Stimulated activated CD4-positive, alpha-beta T cell treated with anti-CD3 and anti-CD28 coated beads, Interleukin-2, amount 100 ng/mL, for 48 hours (primary cell): Measurements from ENCODE around the gene IFI30.
A peak's percentile ranks its signal among the peaks of the same experiment; 100 is the strongest.
"Not testable (repeated sequence)": the region's sequence is repeated elsewhere in the genome, so short reads cannot be mapped to it uniquely, and the experiment has no call there.

Source experiments
- DNase-seq, 2 donors: peaks; one replicate each; pipeline ENCODE4 v3.0.0-alpha.2; 2020

Gene IFI30

DNA sequence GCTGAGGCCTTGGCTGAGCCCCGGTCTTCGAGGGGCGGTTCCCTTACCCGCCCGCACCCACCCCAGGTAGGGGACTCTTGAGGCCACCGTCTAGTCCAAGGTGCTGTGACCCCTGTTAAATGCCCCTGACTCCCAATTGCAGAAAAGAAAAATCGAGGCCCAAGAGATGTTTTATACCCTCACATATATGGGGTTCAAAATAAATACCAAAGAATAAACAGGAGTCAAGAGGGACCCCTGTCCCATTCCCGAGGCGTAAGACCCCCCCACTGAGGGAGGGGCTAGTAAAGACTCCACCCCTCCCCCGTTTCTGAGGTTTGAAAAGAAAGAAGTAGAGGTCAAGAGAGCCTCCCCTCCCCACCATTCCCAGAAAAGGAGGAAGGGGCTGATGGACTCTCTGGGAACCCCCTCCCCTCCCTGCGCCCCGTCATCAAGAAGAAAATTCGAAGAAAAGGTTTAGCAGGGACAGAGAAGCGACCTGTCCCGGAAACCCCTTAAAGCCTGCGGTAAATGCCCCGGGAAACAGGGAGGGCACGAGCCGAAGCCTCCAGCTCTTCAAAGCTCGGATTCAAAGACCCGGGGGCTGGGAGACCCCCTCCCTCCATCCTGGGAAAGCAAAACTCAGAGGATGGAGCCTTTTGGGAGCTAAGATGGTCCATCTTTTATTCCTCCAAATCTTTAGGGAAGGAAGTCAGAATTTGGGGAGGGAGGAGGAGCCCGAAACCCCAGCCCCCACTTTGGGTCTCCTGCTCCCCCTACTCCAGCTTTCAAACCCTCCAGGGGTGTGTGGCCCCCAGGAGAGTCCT is 31.0 kb downstream of the IFI30 start:
- peak; percentile 36 to 53 for DNase-seq

DNA sequence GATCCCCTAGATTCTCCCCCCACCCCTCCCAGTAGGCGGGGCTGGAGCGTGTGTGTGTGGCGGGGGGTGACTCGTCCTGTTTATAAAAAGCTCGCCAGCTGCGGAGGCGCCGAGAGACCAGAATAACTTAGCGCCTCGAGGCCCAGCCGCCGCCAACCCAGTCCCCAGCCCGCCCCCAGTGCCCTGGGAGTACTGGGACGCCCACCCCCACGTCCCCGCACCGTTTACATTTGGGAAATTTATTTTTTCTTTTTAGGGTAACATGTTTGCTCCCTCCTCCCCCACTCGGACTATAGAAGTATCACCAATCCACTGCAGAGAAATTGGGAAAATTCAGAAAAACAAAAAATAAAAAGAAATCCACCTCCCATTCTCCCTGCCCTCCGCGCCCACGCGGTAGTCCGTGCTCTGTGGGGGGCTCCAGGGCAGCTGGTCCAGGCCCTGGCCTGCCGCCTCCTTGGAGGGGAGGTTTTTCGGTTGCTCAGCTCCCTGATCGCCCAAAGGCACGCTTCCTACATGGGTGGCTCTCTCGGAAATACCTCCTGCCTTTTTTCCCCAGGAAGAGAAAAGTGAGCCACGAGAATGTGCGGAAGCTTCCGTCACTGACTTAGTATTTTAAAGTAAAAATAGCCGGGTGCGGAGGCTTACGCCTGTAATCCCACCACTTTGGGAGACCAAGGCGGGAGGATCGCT is 31.7 kb downstream of the IFI30 start:
- DNase-seq = peak in 1 of 2 donors; percentile 53

DNA sequence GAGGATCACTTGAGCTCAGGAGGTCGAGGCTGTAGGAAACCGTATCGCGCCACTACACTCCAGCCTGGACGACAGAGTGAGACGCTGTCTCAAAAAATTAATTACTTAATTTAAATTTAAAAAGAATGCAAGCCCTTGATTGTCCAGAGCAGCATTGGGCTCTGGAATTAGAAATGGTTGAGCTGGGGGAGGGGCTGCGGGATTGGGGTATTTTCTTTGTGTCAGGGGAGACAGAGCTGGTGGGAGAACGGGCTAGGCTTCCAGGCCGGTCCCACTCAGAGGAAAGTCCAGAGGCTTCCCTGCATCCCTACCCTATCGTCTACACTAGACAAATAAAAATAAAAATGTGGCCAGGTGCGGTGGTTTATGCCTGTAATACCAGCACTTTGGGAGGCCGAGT is 32.4 kb downstream of the IFI30 start:
- no peak for DNase-seq

DNA sequence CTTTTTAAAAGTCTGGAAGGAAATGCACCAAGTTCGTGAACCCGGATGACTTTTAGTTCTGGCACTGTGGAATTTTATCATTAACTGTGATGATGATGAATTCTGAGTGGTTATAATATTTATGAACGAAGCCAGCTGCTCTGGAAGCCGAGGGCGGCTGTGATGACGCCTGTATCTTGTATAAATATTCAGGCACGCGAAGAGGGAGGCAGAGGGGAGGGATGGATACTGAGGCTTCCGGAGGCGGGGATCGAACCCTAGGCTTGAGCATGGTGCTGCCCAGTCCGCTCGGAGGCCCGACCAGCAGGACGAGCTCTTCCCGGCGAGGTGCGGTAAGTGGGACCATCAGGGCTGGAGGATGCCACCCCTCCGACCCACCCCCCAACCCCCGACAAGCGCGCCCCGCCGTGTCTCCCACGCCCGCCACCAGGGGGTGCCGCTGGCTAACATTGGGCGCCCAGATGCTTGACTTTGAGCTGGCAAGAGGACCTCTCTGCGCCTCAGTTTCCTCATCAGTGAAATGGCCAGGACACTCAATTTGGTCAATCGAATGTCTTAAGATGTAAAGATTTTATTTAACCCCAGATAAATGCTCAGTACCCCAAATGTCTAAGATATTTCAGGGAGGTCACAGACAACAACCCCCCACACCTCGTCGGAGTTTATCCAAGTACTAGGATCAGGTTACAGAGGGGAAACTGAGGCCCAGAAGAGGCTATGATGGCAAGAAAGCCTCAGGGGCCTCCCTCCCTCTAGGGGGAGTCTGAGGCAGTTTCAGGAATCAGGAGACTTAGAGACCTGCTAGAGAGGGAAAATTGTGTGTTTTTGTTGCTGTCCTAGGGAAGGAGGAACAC is 34.7 kb downstream of the IFI30 start:
- peak; percentile 57 to 66 for DNase-seq

DNA sequence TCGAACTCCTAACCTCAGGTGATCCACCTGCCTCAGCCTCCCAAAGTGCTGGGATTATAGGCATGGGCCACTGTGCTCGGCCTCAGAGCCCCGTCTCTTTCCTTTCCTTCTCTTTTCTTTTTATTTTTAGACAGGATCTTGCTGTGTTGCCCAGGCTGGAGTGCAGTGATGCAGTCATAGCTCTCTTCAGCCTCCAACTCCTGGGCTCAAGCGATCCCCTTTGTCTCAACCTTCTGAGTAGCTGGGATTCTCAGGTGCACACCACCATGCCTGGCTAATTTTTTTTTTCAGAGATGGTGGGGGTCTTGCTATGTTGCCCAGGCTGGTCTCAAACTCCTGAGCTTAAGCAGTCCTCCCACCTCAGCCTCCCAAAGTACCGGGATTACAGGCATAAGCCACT is 36.3 kb downstream of the IFI30 start:
- DNase-seq = not testable (repeated sequence)

DNA sequence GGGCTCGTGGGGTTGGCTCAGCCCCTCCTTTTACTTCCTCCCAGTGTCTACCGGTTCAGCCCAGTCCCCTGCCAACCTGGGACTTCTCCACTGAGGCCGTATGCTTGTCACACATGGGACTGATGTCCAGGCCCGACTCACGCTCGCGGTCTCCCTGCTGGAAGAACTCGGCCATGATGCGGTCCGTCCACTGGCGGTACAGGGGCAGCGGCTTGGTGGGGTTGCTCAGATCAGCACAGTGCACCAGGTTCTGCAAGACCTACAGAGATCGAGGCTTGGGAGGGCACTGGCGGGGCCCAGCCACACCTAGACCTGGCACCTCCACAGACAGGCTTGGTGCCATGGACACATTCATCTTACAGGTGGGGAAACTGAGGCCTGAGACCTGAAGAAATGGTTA is 38.1 kb downstream of the IFI30 start:
- DNase-seq = no peak

DNA sequence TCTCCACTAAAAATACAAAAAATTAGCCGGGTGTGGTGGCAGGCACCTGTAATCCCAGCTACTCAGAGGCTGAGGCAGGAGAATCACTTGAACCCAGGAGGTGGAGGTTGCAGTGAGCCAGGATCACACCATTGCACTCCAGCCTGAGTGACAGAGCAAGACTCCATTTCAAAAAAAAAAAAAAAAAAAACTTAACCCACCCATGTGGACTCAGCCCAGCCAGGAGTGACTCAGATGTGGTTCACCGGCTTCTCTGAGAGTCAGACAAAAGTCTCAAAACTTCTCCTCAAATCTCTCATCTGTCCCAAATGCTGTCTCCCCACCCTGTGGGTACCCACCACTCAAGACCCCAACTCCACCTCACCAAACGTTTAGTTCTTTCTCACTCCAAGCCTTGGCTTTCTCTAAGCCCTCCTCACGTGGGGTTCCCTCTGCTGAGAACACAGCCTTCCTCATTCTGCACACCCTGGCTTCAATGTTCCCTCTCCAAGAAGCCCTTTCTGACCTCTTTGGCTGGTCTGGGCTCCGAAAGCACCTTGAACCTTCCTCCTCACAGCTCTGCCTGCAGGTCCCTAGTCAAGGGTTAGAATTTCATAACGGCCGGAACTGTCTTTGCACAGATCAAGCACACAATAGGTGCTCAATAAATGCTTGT is 41.3 kb downstream of the IFI30 start:
- DNase-seq = no peak

DNA sequence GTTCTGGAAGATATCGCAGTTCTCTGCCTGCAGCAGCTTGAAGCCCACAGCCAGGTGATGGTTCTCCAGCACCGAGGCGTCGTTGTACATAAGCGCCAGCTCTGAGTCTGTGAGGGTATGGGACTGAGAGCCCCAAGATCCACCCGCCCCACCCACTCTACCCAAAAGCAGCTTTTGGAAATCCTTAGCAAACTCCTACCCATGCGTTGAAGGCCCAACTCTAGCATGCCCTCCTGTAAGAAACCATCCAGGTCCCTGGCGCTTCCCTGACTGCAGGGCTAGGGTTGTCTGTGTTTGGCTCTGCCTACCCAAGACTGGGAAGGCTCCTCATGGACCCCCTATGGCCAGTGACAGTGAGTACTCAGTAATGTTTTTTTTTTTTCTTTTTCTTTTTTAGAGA is 43.2 kb downstream of the IFI30 start:
- no peak for DNase-seq

DNA sequence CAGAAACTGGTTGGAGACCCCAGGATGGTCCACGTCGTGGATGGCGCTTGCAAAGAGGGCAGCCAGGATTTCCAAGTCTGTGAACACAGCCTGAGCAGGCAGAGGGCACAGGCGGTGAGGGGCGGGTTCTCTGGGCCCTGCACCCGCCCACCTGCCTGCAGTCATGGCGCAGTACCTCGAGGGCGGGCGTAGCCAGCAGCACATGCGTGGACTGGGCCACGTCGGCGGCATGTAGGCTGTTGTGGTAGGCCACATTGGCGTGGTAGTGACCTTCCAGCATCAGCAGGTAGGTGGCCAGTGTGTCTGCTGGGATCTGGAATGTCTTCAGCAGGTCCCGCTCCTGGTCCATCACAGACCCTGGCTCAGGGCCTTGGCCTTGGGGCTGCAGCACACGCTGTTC is 44.5 kb downstream of the IFI30 start:
- no peak for DNase-seq

DNA sequence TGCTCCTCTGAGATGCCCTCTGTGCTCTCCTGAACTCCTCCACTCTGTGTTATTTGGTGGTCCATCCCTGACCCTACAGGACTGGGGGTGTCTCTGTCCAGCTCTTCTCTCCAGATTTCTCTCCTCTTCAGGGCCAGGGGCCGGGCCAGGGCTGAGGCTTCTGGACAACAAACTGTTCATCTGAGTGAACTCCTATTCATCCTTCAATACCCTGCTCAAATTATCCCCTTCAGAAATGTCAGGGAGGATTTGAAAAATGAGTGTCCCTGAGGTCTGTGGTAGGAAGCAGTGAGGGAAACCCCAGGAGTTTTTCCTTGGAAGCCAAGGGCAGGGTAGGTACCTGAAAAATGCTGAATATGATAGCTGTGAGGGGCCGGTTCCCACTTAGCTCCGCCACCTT is 45.0 kb downstream of the IFI30 start:
- no peak for DNase-seq

DNA sequence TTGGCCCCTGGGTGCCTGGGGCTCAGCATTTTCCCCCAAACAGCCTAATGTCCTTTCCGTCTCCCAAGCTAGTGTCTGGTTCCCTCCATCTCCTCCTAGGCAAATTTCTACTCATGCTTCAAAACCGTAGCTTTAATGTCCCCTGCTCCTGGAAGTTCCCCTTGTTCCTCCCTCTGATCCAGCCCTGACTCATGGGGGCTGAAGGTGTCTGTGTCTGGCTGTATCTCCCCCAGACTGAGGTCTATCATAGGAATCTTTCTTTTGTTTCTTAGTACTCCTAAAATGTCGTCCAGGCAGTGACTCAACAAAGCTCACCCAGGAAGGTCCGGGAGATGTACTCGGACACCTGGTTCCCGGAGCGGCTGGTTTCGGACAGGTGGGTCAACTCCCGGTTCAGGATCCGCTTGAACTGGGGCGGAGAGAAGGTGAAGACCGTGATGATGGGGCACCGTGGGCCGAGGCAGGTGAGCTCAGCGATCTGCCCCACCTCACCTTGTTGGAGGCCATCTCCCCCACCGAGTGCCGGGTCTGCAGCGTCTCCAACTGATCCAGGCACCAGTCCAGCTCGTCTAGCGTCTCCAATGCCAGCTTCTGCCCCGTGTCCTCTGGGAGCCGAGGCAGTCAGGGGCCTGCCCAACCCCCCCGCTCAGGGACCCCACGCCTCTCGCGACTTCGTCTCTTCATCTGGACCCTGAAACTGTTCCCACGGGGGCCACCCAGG is 46.5 kb downstream of the IFI30 start:
- no peak for DNase-seq

DNA sequence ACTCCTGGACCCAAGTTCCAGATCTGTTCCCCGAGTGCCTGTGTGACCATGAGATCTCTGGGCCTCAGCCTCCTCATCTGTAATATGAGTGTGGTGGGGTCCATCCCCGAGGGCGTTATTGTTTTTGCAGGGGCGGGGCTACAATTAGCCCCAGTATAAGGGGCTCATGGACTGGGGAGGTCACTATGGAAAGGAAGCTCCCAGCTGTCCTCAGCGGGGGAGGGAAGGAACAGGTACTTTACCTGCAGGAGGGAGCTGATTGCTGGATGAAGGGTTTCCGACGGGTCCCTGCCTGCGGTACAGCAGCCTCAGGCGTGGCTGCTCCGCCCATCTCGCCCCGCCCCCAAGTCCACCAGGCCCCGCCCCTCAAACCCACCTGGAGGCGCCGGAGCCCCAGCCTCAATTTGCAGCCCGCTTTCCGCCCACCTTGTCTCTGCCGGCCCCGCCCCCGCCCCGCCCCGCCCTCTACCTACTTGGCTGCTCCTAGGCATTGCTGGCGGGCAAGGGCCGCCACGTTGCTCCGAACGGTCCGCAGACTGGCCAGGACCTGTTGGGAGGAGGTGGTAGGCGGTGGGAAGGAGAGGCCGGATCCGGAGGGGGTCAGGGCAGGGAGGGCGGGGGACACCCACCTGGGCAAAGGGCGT is 47.1 kb downstream of the IFI30 start:
- DNase-seq = no peak

DNA sequence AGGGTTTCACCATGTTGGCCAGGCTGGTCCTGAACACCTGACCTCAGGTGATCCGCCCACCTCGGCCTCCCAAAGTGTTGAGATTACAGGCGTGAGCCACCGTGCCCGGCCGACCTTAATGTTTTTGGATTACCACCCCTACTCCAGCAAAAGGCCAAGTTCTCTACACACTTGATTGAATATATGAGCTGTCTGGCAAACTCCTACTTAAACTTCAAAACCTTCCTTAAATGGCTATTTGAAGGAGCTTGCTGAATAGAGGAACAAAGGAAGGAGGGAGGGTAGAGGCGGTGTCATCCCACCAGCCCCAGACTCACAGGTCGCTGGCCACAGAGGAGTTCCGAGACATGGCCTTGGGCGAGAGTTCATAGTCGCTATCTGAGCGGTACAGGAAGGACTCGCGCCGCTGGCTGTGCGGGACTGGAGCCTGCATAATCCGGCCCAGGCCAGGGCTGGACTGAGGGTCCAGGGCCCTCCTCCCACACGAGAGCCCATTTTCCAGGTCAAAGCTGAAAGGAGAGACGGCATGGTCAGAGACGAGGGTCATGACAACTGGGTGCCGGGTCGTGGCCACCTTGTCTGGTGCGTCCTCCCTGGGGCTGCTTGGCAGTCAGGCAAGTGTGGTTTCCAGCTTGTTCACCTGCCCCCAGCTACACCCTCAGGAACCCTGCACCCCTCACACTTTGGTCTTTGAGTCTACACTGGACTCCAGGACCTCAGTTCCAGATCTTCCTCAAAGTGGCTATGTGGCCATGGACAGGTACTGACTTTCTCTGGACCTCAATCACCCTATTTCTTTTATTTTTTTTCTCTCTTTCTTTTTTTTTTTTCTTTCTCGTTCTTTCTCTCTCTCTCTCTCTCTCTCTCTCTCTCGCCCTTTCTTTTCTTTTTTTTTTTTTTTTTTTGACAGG is 48.5 kb downstream of the IFI30 start:
- no peak for DNase-seq

DNA sequence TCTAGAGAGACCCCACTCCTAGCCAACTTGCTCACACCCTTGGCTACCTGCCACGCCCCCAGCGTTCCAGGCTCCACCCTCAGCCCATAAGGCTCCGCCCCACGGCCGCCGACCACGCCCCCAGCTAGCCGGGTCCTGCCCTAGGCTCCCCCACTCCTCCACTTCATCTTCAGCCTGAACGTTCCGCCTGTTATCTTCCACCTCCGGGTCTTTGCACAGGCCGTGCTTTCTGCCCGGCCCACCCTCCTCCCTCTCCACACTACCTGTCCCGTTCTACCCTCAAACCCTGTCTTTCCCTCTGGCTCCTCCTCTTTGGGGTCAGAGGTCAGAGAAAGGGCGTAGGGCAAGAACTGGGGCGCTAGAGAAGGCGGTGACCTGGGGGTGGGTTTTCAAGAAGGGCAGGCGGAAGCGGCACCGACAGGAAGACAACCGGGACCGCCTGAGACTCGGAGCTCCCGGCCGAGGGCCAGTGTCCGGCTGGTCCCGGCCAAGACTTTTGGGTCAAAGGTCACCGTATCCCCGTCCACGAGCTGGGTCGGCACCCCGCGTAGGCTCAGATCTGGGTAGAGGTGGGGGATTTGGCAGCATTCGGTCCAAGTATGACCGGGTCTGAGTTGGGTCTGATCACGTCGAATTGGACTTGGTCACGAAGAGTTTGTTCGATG is 50.4 kb downstream of the IFI30 start:
- DNase-seq = peak in 1 of 2 donors; percentile 47

DNA sequence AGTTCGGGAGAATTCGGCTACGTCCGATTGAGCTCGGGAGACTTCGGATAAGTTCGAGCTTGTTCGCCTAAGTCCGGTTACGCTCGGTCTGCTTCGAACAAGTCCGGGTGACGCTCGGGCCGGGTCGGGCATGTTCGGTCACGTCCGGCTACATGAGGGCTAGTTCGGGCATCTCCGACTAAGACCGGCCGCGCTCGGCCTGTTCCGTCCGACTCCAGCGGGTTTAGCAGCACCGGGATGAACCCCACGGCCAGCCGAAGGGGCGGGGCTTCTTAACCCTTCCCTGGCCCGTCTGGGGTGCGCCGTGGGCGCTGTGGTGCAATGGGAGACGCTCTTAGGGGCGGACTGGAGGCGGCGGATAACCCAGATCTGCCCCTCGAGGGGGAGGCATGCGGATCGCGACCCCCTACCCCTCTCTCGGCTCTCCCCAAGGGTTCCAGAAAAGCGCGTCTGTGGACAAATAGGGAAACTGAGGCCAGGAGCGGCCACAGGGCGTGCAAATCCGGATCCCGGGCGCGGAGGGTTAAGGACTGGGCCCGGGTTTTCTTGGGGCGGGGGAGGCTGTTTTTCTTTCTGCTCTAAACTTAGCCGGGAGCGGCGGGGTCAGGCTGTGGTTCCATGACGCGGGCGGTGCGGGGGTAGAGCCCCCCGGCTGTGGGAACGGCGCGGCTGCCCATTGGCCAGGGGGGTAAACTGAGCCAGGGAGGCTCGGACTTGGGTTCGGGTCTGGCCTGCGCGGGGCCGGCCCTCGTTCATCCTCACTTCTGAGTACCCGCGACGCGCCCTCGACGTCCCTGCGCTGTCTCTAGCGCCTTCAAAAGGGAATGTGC is 51.1 kb downstream of the IFI30 start:
- DNase-seq = peak; percentile 91 to 92

DNA sequence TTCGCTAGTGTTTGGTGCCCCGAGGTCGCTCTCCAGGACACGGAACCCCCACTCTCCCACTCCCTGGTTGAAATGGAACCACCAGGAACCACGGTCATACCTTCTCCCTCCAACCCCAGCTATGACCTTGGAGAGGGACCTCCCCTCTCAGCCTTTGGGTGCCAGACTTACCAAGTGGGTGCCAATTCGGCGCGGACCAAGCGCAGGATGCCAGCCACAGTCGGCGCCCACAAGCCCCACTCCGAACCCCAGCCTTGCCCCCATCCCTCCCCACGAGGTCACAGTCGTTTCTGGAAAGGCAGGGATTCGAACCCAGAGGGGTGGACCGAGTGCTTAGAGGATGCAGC is 51.7 kb downstream of the IFI30 start:
- no peak for DNase-seq

DNA sequence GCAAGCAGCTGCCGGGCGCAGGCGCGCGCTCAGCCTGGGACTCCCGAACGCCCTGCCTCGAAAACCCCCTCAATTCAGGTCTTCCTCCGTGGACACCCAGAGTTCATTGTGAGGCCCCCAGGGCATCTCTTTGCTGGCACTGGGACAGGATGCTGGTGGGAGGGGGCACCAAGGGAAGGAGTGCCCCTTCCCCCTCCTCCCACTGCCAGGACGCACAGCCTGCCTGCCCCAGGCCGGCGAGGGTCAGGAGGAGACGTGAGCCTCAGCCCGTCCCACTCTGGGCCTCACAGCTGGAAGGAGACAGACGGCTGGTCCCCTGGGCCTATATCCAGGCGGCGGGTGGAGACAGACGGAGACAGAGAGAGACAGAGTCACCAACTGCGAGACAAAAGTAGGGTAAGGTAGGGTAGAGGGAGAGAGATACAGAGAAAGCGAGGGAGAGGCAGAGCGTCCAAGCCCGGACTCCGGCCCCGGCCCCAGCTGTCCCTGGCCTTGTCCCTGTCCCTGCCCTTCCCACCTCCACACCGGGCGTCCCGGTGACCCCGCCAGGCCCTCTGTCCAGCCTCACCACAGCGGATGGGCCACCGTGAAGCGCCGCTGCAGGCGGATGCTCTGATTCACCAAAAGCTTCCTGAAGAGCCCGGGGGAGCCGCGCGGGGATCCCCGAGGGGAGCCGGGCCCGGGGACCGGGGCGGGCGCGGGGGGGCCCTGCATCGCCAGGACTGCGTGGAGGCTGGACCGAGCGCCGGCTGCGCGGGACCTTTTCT is 52.3 kb downstream of the IFI30 start, which contains the start of gene PDE4C:
Gene PDE4C (minus strand): TSS at position 737 of the 767 bp plus-strand sequence. CDS start 23 bp downstream, at position 714.
- no peak for DNase-seq
